H1 (cell line): Measurements from ENCODE around the gene MBOAT1.

ENCODE experiments used
- CEBPB ChIP-seq: IDR thresholded peaks from 2 replicates; pipeline ENCODE4 v1.6.1; 2012; ENCODE audit warnings: low read depth, low read length
- CTCF ChIP-seq, 3 experiments: IDR thresholded peaks; 1 replicate in 2 of 3; 2 replicates in 1 of 3; pipeline versions ENCODE4 v1.5.1 to v1.6.1; 2011; ENCODE audit warnings: low read length in 3 of 3, mild to moderate bottlenecking in 3 of 3, inconsistent platforms in 2 of 3, low read depth in 1 of 3, moderate library complexity in 1 of 3; ENCODE audit not compliant: insufficient read depth in 1 of 3; ENCODE audit errors: control extremely low read depth in 1 of 3
- EP300 ChIP-seq, 2 experiments: IDR thresholded peaks; 1 replicate in 1 of 2; 2 replicates in 1 of 2; pipeline ENCODE4 v1.6.1; 2011 to 2012; ENCODE audit warnings: low read depth in 2 of 2, low read length in 2 of 2, mild to moderate bottlenecking in 2 of 2, borderline replicate concordance in 1 of 2, inconsistent platforms in 1 of 2, moderate library complexity in 1 of 2
- JUN ChIP-seq: IDR thresholded peaks from 2 replicates; pipeline ENCODE4 v1.6.1; 2011; ENCODE audit warnings: low read depth, mild to moderate bottlenecking, improper control_type of control experiment, low read length
- MAFK ChIP-seq: IDR thresholded peaks from 2 replicates; pipeline ENCODE4 v1.6.1; 2012; ENCODE audit warnings: low read depth, mild to moderate bottlenecking, improper control_type of control experiment, low read length
- PHF8 ChIP-seq: fragments of 200-600 bp; sonication (generic); conservative IDR thresholded peaks from 2 replicates; pipeline ENCODE4 v1.7.1; 2012; ENCODE audit warnings: low read depth, mild to moderate bottlenecking, inconsistent platforms, low read length, moderate library complexity
- POLR2A ChIP-seq, 2 experiments: IDR thresholded peaks; 1 replicate in 1 of 2; 2 replicates in 1 of 2; pipeline ENCODE4 v1.6.1; 2011; ENCODE audit warnings: low read depth in 2 of 2, low read length in 2 of 2, mild to moderate bottlenecking in 2 of 2; ENCODE audit errors: control extremely low read depth in 1 of 2
- POLR2AphosphoS5 ChIP-seq: IDR thresholded peaks from 2 replicates; pipeline ENCODE4 v1.6.1; 2011; ENCODE audit warnings: low read depth, low read length
- TCF12 ChIP-seq: IDR thresholded peaks from 2 replicates; pipeline ENCODE4 v1.6.1; 2011; ENCODE audit warnings: low read depth, mild to moderate bottlenecking, low read length
- TF ChIP-seq, protein P1 (sequence below): IDR thresholded peaks from 2 replicates; pipeline ENCODE4 v1.6.1; 2012; ENCODE audit warnings: low read length, inconsistent platforms
- TF ChIP-seq, protein P2 (sequence below): IDR thresholded peaks from 2 replicates; pipeline ENCODE4 v1.6.1; 2012; ENCODE audit warnings: inconsistent platforms

- TF ChIP-seq CTCF (IDR thresholded peaks at IDR 0.05; ENCODE audit: control extremely low read depth in 1 of 3, insufficient read depth in 1 of 3, low read depth in 1 of 3, low read length in 3 of 3): no peak
- TF ChIP-seq JUN: no peak
- no peak for TF ChIP-seq POLR2A (IDR thresholded peaks at IDR 0.05; ENCODE audit: control extremely low read depth in 1 of 2, low read depth in 2 of 2, low read length in 2 of 2)
- TF ChIP-seq PHF8: no peak
- TF ChIP-seq, protein P1, sequence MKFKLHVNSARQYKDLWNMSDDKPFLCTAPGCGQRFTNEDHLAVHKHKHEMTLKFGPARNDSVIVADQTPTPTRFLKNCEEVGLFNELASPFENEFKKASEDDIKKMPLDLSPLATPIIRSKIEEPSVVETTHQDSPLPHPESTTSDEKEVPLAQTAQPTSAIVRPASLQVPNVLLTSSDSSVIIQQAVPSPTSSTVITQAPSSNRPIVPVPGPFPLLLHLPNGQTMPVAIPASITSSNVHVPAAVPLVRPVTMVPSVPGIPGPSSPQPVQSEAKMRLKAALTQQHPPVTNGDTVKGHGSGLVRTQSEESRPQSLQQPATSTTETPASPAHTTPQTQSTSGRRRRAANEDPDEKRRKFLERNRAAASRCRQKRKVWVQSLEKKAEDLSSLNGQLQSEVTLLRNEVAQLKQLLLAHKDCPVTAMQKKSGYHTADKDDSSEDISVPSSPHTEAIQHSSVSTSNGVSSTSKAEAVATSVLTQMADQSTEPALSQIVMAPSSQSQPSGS: no peak
- no peak for TF ChIP-seq POLR2AphosphoS5
- no peak for TF ChIP-seq CEBPB
- no peak for TF ChIP-seq EP300 (IDR thresholded peaks at IDR 0.05; ENCODE audit: borderline replicate concordance in 1 of 2, low read depth in 2 of 2, low read length in 2 of 2)
- TF ChIP-seq TCF12: no peak
- TF ChIP-seq MAFK: no peak
- TF ChIP-seq, protein P2, sequence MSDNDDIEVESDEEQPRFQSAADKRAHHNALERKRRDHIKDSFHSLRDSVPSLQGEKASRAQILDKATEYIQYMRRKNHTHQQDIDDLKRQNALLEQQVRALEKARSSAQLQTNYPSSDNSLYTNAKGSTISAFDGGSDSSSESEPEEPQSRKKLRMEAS: no peak
Measured at GRCh38 chr6:20099156-20099555, 113.1 kb downstream of the MBOAT1 start.
